ENCODE measurements around the gene FAM171A1.

- TF ChIP-seq FOXP2 (optimal IDR thresholded peaks at IDR 0.05; ENCODE audit: control extremely low read depth, extremely low read length, insufficient read depth): no peak
- TF ChIP-seq EZH2 (IDR thresholded peaks at IDR 0.05): no peak
These were observed 3.5 kb upstream of the FAM171A1 start for GRCh38 chr10:15374566-15374965.

Measured in SK-N-MC (cell line).